ENCODE data around the gene LMBR1L. TPM values are rescaled to one million over a fixed set of nuclear protein-coding genes. Genes with fewer than 3 reads are reported as not detected.

The LMBR1L gene
- total RNA-seq, 2 experiments from 2014 or later = 35.8 to 37.8 TPM

DNA sequence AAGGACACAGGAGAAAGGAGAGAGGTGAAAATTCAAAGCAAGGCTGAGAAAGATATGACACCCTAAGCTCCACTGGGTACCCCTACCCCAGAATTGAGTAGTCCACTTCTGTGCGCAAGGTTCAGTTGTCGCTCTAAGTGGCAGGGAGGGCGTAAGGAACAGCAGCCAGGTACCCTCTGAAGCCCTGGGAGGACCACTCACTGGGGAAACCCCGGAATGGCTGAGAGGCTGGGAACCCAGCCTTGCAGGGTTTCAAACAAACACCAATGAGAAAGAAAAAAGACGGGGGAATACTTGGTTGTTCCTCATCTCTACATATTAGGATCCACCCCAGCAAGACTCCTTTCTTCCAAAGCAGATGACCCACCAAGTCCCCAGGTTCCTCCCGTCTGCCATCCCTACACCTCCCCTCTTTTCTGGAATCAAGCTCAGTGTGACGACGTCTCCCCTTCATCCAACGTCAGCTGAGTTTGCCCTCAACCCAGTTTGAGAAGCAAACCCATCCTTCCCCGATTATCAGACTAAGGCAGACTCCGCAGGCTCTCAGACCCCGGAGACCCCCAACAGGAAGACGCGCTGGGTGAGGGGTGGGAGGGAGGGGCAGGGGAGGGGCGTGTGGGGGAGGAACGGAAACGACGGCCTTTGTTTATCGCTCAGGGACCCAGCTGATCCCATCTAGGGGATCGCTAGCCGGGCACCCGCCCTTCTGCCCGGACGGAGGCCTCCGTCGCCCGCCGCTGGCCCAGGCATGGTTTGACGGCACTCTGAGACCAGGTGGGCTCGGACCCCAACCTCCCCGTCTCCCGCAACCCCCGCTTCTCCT, 795 bp downstream of the LMBR1L start:
- ATAC-seq (peak; percentile 5), DNase-seq (no peak)
- ChIA-PET CTCF (interaction anchor here (0.8 to 6.0 kb wide), 15 partner anchors 12 to 258 kb away, joined by 3 to 88 read pairs (median 6); partner anchors contain the start of genes DDX23, RHEBL1 and TUBA1B), POLR2A (interaction anchor here (1.3 to 15.7 kb wide), 6 partner anchors 10 to 154 kb away, joined by 5 to 165 read pairs (median 8); partner anchors contain the start of genes DHH, RHEBL1, TUBA1B and TUBA1C)
- Mint-ChIP-seq H3K4me3 (peak overlapping the region; percentile 97), H3K36me3 (ENCODE audit: low read depth) (peaks cover 8% of the 10 kb centered on the region), H3K4me1 (ENCODE audit: low read depth) (peaks cover 32% of the 10 kb centered on the region), H3K27me3 (ENCODE audit: low read depth) (no peaks in the 10 kb centered on the region), H3K27ac (peak overlapping the region; percentile 79), H3K9me3 (ENCODE audit: insufficient read depth) (no peaks in the 10 kb centered on the region)

DNA sequence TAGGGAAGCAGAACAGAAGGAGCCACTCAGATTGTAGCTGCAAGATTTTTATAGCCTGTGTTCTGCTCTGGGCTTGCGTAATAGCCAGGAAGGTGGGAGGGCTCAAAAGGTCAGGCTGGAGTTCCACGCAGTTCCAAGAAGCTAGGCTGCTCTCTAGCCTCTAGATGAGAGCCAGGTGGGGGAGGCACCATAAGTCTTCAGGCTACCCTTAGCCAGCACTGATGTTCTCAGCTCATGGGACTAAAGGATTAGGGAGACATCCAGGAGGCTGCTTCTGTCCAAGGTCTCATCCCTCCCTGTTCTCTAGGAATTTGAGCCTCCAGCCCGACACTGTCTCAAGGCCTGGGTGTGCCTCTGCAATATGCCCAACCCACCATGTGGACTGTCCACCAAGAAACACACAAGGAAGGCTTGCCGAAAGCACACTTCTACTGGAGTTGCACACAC, 1.7 kb downstream of the LMBR1L start:
- DNase-seq (no peak), ATAC-seq (no peak)
- peaks cover 10% of the 10 kb centered on the region for H3K36me3 Mint-ChIP-seq (ENCODE audit: low read depth)
- CTCF ChIA-PET = interaction anchor here (1.1 to 6.0 kb wide), 8 partner anchors 11 to 121 kb away, joined by 3 to 88 read pairs (median 14); partner anchors contain the start of genes DHH and TUBA1B
- H3K4me3 Mint-ChIP-seq = peak overlapping the region; percentile 97
- no peak overlapping the region for H3K27ac Mint-ChIP-seq
- no peaks in the 10 kb centered on the region for H3K9me3 Mint-ChIP-seq (ENCODE audit: insufficient read depth)
- peaks cover 40% of the 10 kb centered on the region for H3K4me1 Mint-ChIP-seq (ENCODE audit: low read depth)
- no peaks in the 10 kb centered on the region for H3K27me3 Mint-ChIP-seq (ENCODE audit: low read depth)
- POLR2A ChIA-PET = interaction anchor here (0.9 to 15.7 kb wide), 5 partner anchors 9 to 157 kb away, joined by 3 to 165 read pairs (median 5); partner anchors contain the start of genes RHEBL1, TUBA1B and TUBA1C

DNA sequence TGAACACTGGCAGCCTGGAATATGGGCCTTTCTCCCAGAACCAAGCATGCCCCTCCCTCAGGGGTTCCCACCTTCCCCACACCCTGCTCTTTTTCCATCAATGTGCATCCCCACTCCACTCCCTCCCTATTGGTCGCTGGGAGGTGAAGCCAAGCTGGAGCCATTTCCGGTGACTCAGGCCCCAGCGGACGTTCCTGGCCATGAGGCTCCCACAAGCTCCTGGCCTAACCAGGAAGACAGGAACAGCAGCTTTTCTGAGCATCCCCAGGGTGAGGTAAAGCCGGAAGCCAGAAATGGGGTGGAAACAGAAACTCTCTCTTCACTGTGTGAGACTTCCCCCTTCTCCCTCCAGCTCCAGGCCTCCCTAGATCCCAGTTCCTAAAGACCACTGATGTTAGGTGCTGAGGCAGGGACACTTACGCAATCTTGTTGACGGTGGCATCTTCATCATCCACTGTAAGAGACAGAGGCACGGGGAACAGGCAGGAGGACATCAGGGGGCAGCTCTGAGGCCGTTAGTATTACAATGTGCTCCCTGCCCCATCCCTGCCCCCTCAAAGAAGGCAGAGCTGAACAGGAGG, 5.1 kb downstream of the LMBR1L start:
- Mint-ChIP-seq H3K9me3 (ENCODE audit: insufficient read depth) (no peaks in the 10 kb centered on the region), H3K27ac (no peak overlapping the region), H3K4me1 (ENCODE audit: low read depth) (peaks cover 35% of the 10 kb centered on the region), H3K4me3 (no peak overlapping the region), H3K36me3 (ENCODE audit: low read depth) (peaks cover 14% of the 10 kb centered on the region), H3K27me3 (ENCODE audit: low read depth) (no peaks in the 10 kb centered on the region)
- CTCF ChIA-PET = interaction anchor here (1.0 to 10.1 kb wide), 7 partner anchors 7 to 130 kb away, joined by 3 to 179 read pairs (median 4); partner anchors contain the start of gene RHEBL1
- ATAC-seq (no peak), DNase-seq (no peak)
- POLR2A ChIA-PET = interaction anchor here (0.9 to 15.7 kb wide), 2 partner anchors 14 to 24 kb away, joined by 3 to 165 read pairs; partner anchors contain the start of gene TUBA1B

DNA sequence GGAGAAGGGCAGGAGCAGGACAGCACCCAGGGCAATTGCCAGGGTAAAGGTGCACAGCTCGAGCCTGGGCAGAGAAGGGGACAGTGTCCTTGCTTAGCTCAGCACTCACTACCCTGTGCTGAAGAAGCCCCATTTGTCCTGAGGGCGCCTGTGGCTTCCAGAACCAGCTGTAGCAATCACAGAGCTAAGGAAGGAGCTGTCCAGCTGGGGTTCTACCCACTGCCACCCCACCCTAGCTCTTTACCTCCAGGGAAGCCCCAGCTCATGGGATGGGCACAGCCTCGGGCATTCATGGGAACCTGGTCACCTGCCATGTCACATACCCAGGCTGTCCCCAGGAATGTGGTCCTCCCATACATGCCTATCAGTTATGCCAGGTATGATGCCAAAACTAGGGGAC, 5.8 kb downstream of the LMBR1L start:
- ATAC-seq = no peak
- CTCF ChIA-PET = interaction anchor here (0.7 to 10.1 kb wide), 9 partner anchors 8 to 131 kb away, joined by 3 to 179 read pairs (median 3); partner anchors contain the start of gene RHEBL1
- DNase-seq = no peak

DNA sequence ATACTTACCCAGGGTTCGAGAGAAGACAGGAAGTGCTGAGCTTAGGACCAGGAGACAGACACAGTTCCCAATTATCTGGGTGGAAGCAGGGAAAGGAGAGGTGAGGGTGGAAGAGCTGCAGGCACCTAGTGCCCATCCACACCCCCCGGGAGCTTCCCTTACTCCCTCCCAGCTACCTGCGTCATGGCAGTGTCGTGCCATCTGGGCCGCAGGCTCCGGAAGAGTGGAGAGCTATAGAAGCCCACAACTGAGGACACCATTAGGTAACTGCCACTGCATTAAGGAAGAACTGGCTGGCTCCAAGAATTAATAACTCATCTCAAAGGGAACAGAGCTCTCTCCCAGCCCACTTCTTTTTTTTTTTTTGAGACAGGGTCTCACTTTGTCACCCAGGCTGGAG, 10.3 kb downstream of the LMBR1L start:
- Mint-ChIP-seq H3K27ac (no peak overlapping the region), H3K9me3 (ENCODE audit: insufficient read depth) (no peaks in the 10 kb centered on the region), H3K4me3 (no peak overlapping the region), H3K4me1 (ENCODE audit: low read depth) (peaks cover 10% of the 10 kb centered on the region), H3K36me3 (ENCODE audit: low read depth) (peaks cover 13% of the 10 kb centered on the region), H3K27me3 (ENCODE audit: low read depth) (peaks cover 1% of the 10 kb centered on the region)
- POLR2A ChIA-PET = interaction anchor here (0.8 to 15.7 kb wide), 3 partner anchors 9 to 29 kb away, joined by 3 to 165 read pairs (median 6); partner anchors contain the start of genes LMBR1L and TUBA1B
- CTCF ChIA-PET = interaction anchor here (0.9 to 12.1 kb wide), 10 partner anchors 8 to 288 kb away, joined by 3 to 242 read pairs (median 8); partner anchors contain the start of genes LMBR1L, RHEBL1 and TUBA1B
- DNase-seq = no peak
- no peak for ATAC-seq

More for the DNA sequence above, 5.8 kb downstream of the LMBR1L start:
- no peaks in the 10 kb centered on the region for H3K9me3 Mint-ChIP-seq (ENCODE audit: insufficient read depth)
- POLR2A ChIA-PET = interaction anchor here (0.9 to 15.7 kb wide), 3 partner anchors 9 to 25 kb away, joined by 4 to 165 read pairs (median 4); partner anchors contain the start of gene TUBA1B
- H3K4me3 Mint-ChIP-seq = no peak overlapping the region
- H3K36me3 Mint-ChIP-seq (ENCODE audit: low read depth) = peaks cover 12% of the 10 kb centered on the region
- no peak overlapping the region for H3K27ac Mint-ChIP-seq
- H3K4me1 Mint-ChIP-seq (ENCODE audit: low read depth) = peaks cover 31% of the 10 kb centered on the region
- no peaks in the 10 kb centered on the region for H3K27me3 Mint-ChIP-seq (ENCODE audit: low read depth)

DNA sequence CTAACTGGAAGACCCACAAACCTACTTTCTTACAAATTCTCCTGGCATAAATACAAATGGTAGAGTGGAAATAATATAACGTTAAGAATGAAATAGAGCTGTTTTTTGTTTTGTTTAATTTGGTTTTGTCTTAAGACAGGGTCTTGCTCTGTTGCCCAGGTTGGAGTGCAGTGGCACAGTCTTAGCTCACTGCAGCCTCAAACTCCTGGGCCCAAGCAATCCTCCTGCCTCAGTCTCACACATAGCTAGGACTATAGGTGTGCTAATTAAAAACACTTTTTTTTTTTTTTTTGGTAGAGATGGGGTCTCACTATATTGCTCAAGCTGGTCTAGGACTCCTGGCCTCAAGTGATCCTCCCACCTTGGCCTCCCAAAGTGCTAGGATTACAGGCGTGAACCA, 11.9 kb downstream of the LMBR1L start:
- Mint-ChIP-seq H3K27ac (no peak overlapping the region), H3K36me3 (ENCODE audit: low read depth) (peaks cover 14% of the 10 kb centered on the region), H3K4me3 (no peak overlapping the region), H3K27me3 (ENCODE audit: low read depth) (peaks cover 15% of the 10 kb centered on the region), H3K9me3 (ENCODE audit: insufficient read depth) (no peaks in the 10 kb centered on the region), H3K4me1 (ENCODE audit: low read depth) (peaks cover 9% of the 10 kb centered on the region)
- no peak for DNase-seq
- ATAC-seq = no peak
- CTCF ChIA-PET = interaction anchor here (0.7 to 12.1 kb wide), 26 partner anchors 10 to 154 kb away, joined by 3 to 242 read pairs (median 5); partner anchors contain the start of genes LMBR1L, RHEBL1, TUBA1A and TUBA1B
- POLR2A ChIA-PET = interaction anchor here (1.5 to 15.7 kb wide), 3 partner anchors 10 to 31 kb away, joined by 6 to 165 read pairs (median 6); partner anchors contain the start of gene TUBA1B

DNA sequence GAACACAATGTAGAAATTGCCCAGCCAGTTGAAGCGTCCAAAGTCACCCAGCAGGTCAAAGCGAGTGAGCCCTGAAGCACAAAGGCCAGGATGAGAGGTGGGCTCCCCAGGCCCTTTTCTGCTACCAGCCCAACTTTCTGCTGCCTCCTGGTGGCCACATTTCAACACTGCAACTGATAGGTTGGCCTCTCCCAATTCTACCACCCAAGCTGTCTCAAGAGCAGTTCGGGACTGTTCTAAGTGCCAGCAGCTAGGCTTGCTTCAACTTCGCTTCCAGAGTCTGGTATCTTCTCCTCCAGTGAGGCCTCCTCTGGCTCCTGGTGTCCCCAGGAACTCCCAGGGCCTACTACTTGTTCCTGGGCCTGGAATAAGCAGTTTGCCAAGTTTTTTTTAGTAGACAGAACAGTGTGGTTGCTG, 12.6 kb downstream of the LMBR1L start:
- Mint-ChIP-seq H3K36me3 (ENCODE audit: low read depth) (peaks cover 14% of the 10 kb centered on the region), H3K27ac (no peak overlapping the region), H3K4me3 (no peak overlapping the region), H3K9me3 (ENCODE audit: insufficient read depth) (no peaks in the 10 kb centered on the region), H3K4me1 (ENCODE audit: low read depth) (peaks cover 13% of the 10 kb centered on the region), H3K27me3 (ENCODE audit: low read depth) (peaks cover 22% of the 10 kb centered on the region)
- ChIA-PET CTCF (interaction anchor here (0.7 to 12.1 kb wide), 25 partner anchors 11 to 154 kb away, joined by 3 to 242 read pairs (median 5); partner anchors contain the start of genes LMBR1L, RHEBL1, TUBA1A and TUBA1B), POLR2A (interaction anchor here (1.7 to 15.7 kb wide), 2 partner anchors 9 to 31 kb away, joined by 6 to 165 read pairs; partner anchors contain the start of gene TUBA1B)
- ATAC-seq (peak; percentile 70), DNase-seq (peak; percentile 75)

DNA sequence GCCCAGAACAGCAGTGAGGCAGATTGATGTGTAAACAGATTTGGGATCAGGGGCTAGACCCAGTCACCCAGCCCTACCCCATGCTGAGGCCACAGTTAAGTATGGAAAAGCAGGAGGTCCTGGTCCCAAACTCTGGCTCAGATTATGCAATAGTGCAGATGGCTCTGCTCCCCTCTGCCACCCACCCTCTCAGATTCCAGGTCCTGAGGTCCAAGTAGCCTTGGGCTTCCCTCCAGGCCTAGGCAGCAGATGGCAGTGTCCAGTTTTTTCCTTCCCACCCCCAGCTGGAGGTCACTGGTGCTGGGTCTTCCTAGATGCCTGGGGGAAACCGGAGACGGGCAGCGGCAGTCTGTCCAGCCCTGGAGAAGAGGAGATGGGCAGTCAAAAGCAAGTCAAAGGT, 13.3 kb downstream of the LMBR1L start:
- Mint-ChIP-seq H3K9me3 (ENCODE audit: insufficient read depth) (no peaks in the 10 kb centered on the region), H3K36me3 (ENCODE audit: low read depth) (peaks cover 14% of the 10 kb centered on the region), H3K27ac (no peak overlapping the region), H3K27me3 (ENCODE audit: low read depth) (peaks cover 27% of the 10 kb centered on the region), H3K4me3 (no peak overlapping the region), H3K4me1 (ENCODE audit: low read depth) (peaks cover 16% of the 10 kb centered on the region)
- DNase-seq = no peak
- POLR2A ChIA-PET = interaction anchor here (15.7 kb wide), 1 partner anchor 32 kb away, joined by 165 read pairs; the partner anchor contains the start of gene TUBA1B
- CTCF ChIA-PET = interaction anchor here (1.3 to 12.1 kb wide), 13 partner anchors 11 to 138 kb away, joined by 4 to 242 read pairs (median 10); partner anchors contain the start of genes LMBR1L, RHEBL1, TUBA1A and TUBA1B
- ATAC-seq = no peak

DNA sequence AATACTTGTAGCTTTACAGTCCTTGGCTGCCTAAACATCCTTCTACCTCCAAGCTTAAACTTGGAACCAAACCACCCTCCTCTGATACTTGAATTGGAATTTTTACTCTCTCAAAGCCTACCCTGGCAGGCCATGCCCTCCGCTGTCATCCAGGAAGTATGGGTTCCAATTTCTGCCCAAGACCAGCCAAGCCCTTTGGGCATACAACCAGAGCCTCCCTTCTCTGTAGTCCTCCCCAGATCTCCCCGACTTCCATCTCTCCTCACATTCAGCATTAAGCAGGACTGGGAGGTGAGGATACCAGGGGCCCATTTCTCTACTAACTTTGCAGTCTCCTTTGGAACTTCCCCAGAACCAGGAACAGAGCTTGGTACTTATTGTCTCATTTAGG, 15.7 kb downstream of the LMBR1L start:
- no peak overlapping the region for H3K27ac Mint-ChIP-seq
- CTCF ChIA-PET = interaction anchor here (0.9 to 12.1 kb wide), 7 partner anchors 13 to 140 kb away, joined by 3 to 242 read pairs (median 6); partner anchors contain the start of genes LMBR1L and TUBA1B
- no peaks in the 10 kb centered on the region for H3K9me3 Mint-ChIP-seq (ENCODE audit: insufficient read depth)
- DNase-seq = no peak
- POLR2A ChIA-PET = interaction anchor here (0.8 to 4.8 kb wide), 4 partner anchors 16 to 36 kb away, joined by 3 to 36 read pairs (median 7); partner anchors contain the start of genes KMT2D, LMBR1L and TUBA1B
- H3K27me3 Mint-ChIP-seq (ENCODE audit: low read depth) = peaks cover 47% of the 10 kb centered on the region
- H3K4me3 Mint-ChIP-seq = no peak overlapping the region
- peaks cover 39% of the 10 kb centered on the region for H3K4me1 Mint-ChIP-seq (ENCODE audit: low read depth)
- no peak for ATAC-seq
- H3K36me3 Mint-ChIP-seq (ENCODE audit: low read depth) = peaks cover 12% of the 10 kb centered on the region

DNA sequence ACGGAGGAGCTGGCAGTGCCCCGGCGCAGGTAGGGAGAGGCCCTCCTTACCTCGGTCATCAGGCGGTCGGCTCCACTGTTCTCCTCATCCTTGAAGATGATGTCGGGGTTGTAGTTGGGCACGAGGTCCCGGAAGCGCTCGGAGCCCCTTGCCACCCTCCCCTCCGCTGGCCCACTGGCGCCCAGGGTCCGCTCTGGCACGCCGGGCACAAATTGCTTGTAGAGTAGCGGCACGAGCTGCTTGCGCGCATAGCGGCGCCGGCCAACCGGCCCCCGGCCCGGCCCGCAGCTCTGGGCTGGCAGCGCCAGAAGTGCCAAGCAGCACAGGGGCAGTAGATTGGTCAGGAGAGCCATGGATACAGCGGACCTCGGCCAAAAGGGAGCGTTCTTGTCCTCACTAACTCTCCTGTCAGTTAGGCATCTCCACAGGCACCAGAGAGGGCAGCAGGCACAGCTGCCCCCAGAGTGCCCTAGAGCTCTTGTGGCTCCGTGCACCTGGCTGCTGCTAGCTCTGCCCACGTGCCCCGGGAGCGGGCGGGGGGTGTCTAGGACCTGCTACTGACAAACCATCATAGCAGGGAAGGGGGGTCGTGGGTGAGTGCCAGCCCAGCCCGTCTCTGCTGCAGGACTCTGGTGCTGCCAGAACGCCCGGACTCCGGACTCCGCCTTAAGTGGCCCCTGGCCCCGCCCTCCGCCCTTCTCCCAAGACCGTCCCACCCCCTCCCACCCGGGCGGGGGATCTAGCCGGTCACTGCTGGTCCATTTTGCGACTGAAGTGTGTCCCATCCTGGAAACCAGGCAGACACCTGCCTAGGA, 16.3 kb downstream of the LMBR1L start, which contains the start of gene DHH:
TSS of gene DHH (minus strand) at position 642 of the 815 bp plus-strand sequence. CDS start at position 353, 289 bp downstream.
- no peak within 1 kb of the TSS for H3K27ac Mint-ChIP-seq
- CTCF ChIA-PET = interaction anchor here (0.7 to 12.1 kb wide), 10 partner anchors 9 to 248 kb away, joined by 3 to 242 read pairs (median 5); partner anchors contain the start of genes KMT2D and TUBA1B
- H3K9me3 Mint-ChIP-seq (ENCODE audit: insufficient read depth) = no peaks in the 10 kb centered on the region
- ATAC-seq (no peak), DNase-seq (no peak)
- peaks cover 51% of the 10 kb centered on the region for H3K27me3 Mint-ChIP-seq (ENCODE audit: low read depth)
- peaks cover 12% of the 10 kb centered on the region for H3K36me3 Mint-ChIP-seq (ENCODE audit: low read depth)
- POLR2A ChIA-PET = interaction anchor here (0.6 to 4.8 kb wide), 6 partner anchors 16 to 171 kb away, joined by 3 to 36 read pairs (median 4); partner anchors contain the start of genes KMT2D, LMBR1L and TUBA1B
- peaks cover 43% of the 10 kb centered on the region for H3K4me1 Mint-ChIP-seq (ENCODE audit: low read depth)
- peak within 1 kb of the TSS; percentile 25 for H3K4me3 Mint-ChIP-seq

All from activated CD8-positive, alpha-beta T cell treated with anti-CD3 and anti-CD28 coated beads, Interleukin-2, amount 10 ng/mL, durations not matched to agents 7 days and 5 days (primary cell).